PFSK-1 (cell line): ENCODE measurements around the gene UGT2B7.

ENCODE experiments used
- FOXP2 ChIP-seq: optimal IDR thresholded peaks from 2 replicates; pipeline ENCODE3; 2011; ENCODE audit warnings: borderline replicate concordance, control low read depth, inconsistent platforms; ENCODE audit not compliant: insufficient read depth; ENCODE audit errors: extremely low read length, extremely low read depth
- POLR2AphosphoS5 ChIP-seq: IDR thresholded peaks from 2 replicates; pipeline ENCODE4 v1.6.1; 2012; ENCODE audit warnings: low read depth, mild to moderate bottlenecking, control low read depth, low read length, moderate library complexity
- SIN3A ChIP-seq: IDR thresholded peaks from 2 replicates; pipeline ENCODE4 v1.6.1; 2012; ENCODE audit warnings: mild to moderate bottlenecking, low read length, moderate library complexity, borderline replicate concordance; ENCODE audit not compliant: insufficient read depth
- TAF1 ChIP-seq: IDR thresholded peaks from 2 replicates; pipeline ENCODE4 v1.6.1; 2012; ENCODE audit warnings: low read length, control low read depth, borderline replicate concordance; ENCODE audit not compliant: insufficient read depth
- TF ChIP-seq, protein P1 (sequence below), 2 experiments: IDR thresholded peaks; 2 replicates each; pipeline versions ENCODE4 v1.6.1 to v1.8.0; 2011 to 2012; ENCODE audit warnings: low read depth in 2 of 2, low read length in 2 of 2, control low read depth in 1 of 2, inconsistent platforms in 1 of 2, mild to moderate bottlenecking in 1 of 2, moderate library complexity in 1 of 2; ENCODE audit not compliant: insufficient read depth in 1 of 2

UGT2B7 gene

DNA sequence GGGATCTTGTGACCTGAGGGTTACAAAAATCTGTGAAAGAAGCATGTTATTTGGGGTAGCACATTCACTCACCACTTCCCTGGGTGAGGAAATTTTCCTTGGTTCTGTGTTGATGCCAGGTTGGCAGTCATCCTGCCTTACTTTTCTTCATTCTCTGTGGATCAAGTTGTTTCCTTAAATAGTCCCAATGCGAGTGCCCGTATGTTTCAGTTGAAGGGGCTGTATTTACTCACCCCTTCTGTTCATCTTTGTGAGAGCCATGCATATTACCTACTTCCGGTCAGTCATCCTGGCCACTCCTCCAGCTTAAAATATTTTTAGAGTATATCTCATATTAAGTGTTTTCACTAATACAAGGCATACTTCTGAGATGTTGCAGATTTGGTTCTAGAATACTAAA, 2.6 kb upstream of the UGT2B7 start:
- TF ChIP-seq SIN3A (no peak), FOXP2 (no peak), TAF1 (no peak), POLR2AphosphoS5 (no peak)
- TF ChIP-seq, protein P1, sequence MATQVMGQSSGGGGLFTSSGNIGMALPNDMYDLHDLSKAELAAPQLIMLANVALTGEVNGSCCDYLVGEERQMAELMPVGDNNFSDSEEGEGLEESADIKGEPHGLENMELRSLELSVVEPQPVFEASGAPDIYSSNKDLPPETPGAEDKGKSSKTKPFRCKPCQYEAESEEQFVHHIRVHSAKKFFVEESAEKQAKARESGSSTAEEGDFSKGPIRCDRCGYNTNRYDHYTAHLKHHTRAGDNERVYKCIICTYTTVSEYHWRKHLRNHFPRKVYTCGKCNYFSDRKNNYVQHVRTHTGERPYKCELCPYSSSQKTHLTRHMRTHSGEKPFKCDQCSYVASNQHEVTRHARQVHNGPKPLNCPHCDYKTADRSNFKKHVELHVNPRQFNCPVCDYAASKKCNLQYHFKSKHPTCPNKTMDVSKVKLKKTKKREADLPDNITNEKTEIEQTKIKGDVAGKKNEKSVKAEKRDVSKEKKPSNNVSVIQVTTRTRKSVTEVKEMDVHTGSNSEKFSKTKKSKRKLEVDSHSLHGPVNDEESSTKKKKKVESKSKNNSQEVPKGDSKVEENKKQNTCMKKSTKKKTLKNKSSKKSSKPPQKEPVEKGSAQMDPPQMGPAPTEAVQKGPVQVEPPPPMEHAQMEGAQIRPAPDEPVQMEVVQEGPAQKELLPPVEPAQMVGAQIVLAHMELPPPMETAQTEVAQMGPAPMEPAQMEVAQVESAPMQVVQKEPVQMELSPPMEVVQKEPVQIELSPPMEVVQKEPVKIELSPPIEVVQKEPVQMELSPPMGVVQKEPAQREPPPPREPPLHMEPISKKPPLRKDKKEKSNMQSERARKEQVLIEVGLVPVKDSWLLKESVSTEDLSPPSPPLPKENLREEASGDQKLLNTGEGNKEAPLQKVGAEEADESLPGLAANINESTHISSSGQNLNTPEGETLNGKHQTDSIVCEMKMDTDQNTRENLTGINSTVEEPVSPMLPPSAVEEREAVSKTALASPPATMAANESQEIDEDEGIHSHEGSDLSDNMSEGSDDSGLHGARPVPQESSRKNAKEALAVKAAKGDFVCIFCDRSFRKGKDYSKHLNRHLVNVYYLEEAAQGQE (IDR thresholded peaks at IDR 0.05; ENCODE audit: insufficient read depth in 1 of 2, low read depth in 2 of 2, low read length in 2 of 2): no peak

DNA sequence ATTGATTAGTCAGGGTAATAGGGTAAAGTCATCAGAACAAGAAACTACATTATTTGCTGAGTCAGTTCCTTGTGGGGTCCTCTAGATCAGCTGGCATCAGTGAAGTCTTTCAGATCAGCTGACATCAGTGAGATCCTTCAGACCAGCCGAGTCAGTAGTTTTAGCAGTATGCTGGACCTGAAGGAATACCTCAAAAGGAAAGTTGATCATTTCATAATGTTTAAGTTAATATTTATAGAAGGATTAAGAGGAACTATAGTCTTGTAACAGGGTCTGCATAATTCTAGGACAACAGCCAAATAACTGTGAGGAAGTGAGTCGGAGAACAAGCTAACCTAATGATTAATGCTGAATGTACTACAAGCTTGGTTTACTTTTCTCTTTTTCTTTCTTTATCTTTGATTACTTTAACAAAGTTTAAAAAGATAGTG, 958 bp upstream of the UGT2B7 start:
- TF ChIP-seq SIN3A: no peak
- TF ChIP-seq FOXP2: no peak
- no peak for TF ChIP-seq TAF1
- TF ChIP-seq POLR2AphosphoS5: no peak
- TF ChIP-seq, protein P1 (IDR thresholded peaks at IDR 0.05; ENCODE audit: insufficient read depth in 1 of 2, low read depth in 2 of 2, low read length in 2 of 2): no peak

DNA sequence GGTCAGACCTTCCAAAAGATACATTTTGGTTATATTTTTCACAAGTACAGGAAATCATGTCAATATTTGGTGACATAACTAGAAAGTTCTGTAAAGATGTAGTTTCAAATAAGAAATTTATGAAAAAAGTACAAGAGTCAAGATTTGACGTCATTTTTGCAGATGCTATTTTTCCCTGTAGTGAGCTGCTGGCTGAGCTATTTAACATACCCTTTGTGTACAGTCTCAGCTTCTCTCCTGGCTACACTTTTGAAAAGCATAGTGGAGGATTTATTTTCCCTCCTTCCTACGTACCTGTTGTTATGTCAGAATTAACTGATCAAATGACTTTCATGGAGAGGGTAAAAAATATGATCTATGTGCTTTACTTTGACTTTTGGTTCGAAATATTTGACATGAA, 536 bp downstream of the UGT2B7 start:
- TF ChIP-seq SIN3A (no peak), POLR2AphosphoS5 (no peak), FOXP2 (no peak), TAF1 (no peak)
- TF ChIP-seq, protein P1 (IDR thresholded peaks at IDR 0.05; ENCODE audit: insufficient read depth in 1 of 2, low read depth in 2 of 2, low read length in 2 of 2): no peak

DNA sequence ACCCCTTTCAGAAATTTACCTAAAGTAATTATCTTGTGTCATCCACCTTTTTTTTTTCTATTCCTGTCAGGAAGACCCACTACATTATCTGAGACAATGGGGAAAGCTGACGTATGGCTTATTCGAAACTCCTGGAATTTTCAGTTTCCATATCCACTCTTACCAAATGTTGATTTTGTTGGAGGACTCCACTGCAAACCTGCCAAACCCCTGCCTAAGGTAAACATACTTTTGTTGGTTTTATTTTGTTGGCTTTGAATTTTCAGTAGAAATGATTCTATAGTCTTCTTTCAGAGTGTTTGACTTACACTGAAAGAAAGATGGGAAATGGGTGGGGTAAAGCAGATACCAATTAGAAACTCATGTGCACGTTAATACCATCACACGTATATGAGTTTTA, 2.2 kb downstream of the UGT2B7 start:
- TF ChIP-seq SIN3A (no peak), POLR2AphosphoS5 (no peak), FOXP2 (no peak), TAF1 (no peak)
- TF ChIP-seq, protein P1 (IDR thresholded peaks at IDR 0.05; ENCODE audit: insufficient read depth in 1 of 2, low read depth in 2 of 2, low read length in 2 of 2): no peak

DNA sequence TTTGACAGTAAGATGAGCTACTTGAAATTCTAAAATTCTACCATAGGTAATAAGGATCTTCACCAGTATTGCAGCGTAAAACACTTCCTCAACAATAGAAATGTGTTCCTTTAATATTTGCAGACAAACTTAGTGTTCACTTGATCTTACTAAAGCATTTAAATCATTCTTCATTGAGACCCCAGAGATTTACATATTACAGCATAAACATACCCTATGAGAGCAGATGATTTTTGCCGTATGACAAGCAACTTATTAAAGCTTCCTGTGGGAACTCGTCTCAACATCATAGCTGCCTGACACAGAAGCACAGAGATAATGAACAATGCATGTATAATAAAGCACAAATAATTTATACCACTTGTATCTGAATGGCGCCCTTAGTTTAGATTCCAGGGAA, 3.6 kb downstream of the UGT2B7 start:
- TF ChIP-seq POLR2AphosphoS5 (no peak), SIN3A (no peak), TAF1 (no peak), FOXP2 (no peak)
- TF ChIP-seq, protein P1 (IDR thresholded peaks at IDR 0.05; ENCODE audit: insufficient read depth in 1 of 2, low read depth in 2 of 2, low read length in 2 of 2): no peak
